GM13976 (cell line): ENCODE results near the gene DAP3.
A peak's percentile ranks its signal among the peaks of the same experiment; 100 is the strongest.

Experiments used
- DNase-seq: peaks from one replicate; pipeline ENCODE4 v3.0.0; 2012; ENCODE audit warnings: low spot score
- in situ Hi-C: fragments of 300-500 bp; cut with MboI; formaldehyde crosslinking; loops from one replicate; pipeline ENCODE4 v1.12.0; 2022; ENCODE audit warnings: low sequenced_read_pairs, mixed read lengths, inconsistent platforms; ENCODE audit not compliant: unreplicated experiment
- TF ChIP-seq, protein P1 (sequence below): IDR thresholded peaks from 2 replicates; pipeline ENCODE4 v1.5.1; 2012; ENCODE audit warnings: borderline replicate concordance, mild to moderate bottlenecking; ENCODE audit not compliant: insufficient read depth; ENCODE audit errors: extremely low read depth, missing control alignments, control extremely low read depth

Gene DAP3

GRCh38 chr1:155688324-155689080, 389 bp upstream of the DAP3 start, which contains the start of gene YY1AP1:
YY1AP1 (minus strand) TSS chr1:155688774; CDS start chr1:155680436, 8,338 bp downstream.
- in situ Hi-C loops = no loop called here
- DNase-seq = peak; percentile 95
- TF ChIP-seq, protein P1, sequence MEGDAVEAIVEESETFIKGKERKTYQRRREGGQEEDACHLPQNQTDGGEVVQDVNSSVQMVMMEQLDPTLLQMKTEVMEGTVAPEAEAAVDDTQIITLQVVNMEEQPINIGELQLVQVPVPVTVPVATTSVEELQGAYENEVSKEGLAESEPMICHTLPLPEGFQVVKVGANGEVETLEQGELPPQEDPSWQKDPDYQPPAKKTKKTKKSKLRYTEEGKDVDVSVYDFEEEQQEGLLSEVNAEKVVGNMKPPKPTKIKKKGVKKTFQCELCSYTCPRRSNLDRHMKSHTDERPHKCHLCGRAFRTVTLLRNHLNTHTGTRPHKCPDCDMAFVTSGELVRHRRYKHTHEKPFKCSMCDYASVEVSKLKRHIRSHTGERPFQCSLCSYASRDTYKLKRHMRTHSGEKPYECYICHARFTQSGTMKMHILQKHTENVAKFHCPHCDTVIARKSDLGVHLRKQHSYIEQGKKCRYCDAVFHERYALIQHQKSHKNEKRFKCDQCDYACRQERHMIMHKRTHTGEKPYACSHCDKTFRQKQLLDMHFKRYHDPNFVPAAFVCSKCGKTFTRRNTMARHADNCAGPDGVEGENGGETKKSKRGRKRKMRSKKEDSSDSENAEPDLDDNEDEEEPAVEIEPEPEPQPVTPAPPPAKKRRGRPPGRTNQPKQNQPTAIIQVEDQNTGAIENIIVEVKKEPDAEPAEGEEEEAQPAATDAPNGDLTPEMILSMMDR = no peak

DNA sequence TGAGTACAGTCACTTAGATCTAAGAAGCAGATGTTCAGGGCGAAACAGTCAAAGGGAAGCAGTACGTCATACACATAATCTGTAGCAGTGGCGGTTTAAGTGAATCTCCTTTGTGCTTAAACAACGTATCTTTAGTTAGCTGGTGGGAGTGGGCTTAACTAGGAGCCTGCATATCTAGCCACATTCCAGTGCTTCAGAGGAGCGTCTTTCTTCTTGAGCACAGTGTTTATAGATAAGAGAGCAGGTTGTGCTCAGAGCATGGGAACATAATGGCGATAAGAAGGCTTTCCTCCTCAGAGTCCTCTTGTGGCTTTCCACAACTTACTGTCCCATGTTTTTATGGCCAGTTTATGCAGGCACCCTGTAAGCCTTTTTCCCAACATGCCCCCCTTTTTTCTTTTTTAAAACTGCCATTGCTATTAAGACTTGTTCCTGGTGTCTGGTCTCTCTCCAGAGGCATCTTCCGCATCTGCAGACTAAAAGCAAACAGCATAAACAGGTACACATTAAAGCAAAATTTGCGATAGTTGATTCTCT, 3.2 kb downstream of the DAP3 start:
- DNase-seq = no peak
- TF ChIP-seq, protein P1 = no peak
- in situ Hi-C loops = no loop called here

DNA sequence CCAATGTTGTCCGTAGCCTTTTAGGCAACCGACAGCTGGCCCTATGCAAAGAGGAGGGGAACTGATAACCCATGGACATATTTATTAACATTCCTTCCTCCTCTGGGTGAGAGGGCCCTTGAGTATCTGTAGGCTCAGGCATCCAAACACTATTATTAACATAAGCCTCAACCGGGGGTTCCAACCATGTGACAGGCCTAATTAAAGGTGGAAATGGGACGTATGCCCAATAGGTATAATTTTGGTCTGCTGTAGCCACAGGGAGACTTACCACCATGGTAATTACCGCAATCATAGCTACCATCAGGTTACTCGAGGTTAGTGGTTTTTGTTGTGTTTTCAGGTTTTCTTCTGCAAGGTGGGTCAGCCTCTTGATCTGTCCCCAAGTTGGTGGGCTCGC, 5.3 kb downstream of the DAP3 start:
- DNase-seq = no peak
- TF ChIP-seq, protein P1 = no peak
- in situ Hi-C loops = no loop called here

DNA sequence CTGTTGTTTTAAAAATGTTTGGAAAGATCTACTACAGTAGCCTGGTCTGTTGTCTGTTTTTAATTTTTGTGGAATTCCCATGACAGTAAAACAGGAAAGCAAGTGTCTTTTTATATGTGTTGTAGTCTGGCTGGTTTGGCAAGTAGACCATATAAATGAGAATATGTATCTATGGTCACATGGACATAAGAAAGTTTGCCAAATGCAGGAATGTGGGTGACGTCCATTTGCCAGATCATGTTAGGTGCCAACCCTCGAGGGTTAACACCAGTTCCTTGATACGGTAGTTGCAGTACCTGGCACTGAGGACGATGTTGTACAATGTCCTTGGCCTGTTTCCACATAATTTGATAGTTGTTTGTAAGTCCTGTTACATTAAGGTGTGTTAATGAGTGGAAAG, 6.2 kb downstream of the DAP3 start:
- in situ Hi-C loops = no loop called here
- no peak for DNase-seq
- TF ChIP-seq, protein P1 = no peak

DNA sequence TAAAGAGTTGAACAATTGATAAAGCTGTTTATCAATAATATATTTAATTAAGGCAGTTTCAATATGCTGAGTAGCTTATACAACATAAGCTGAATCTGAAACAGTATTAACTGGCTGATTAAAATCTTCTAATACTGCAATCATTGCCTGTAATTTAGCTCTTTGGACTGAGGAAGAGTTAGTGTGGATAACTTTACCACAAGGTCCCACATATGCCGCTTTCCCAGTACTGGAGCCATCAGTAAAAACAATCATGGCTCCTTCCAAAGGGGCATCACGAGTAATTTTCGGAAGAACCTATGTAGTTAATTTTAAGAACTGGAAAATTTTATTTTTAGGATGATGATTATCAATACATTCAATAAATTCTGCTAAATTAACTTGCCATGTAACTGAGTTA, 6.7 kb downstream of the DAP3 start:
- DNase-seq = no peak
- TF ChIP-seq, protein P1 = no peak
- in situ Hi-C loops = no loop called here

- DNase-seq = no peak
- TF ChIP-seq, protein P1 = no peak
- in situ Hi-C loops = no loop called here
Observed at GRCh38 chr1:155696524-155696923, 7.6 kb downstream of the DAP3 start.
